Measurements from ENCODE around the gene ETNK1. TPM values are rescaled to one million over a fixed set of nuclear protein-coding genes. Genes with fewer than 3 reads are reported as not detected.

Gene ETNK1
- total RNA-seq: 10 to 100 TPM; 23.9 to 25.1 TPM

DNA sequence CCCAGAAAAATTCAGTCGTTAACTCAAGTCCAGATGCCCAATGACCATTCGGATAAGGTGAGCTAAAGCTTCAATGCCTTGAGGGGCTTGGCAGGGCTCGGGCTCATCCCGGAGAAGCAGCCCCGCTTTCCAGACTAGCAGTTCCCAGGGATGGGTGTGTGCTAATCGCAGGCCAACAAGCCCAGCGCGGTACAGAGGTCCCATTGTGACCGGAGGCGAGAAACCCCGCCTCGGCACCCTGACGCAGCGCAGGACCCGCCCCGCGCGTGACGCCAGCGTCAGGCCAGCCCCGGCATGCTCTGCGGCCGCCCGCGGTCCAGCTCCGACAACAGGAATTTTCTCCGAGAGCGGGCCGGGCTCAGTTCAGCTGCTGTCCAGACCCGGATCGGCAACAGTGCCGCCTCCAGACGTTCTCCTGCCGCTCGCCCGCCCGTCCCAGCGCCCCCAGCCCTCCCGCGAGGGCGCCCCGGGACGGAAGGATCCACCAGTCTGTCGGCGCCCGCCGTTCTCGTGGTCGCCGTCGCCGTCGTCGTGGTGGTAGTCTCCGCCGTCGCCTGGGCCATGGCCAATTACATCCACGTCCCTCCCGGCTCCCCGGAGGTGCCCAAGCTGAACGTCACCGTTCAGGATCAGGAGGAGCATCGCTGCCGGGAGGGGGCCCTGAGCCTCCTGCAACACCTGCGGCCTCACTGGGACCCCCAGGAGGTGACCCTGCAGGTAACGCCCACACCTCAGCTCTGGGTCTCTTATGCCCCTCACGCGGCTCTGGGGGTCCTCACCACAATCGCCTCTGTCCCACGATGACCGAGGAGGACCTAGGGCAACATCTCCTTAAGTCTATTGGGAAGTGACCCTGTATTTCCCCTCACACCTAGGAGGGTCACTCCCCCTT is at the start of gene ETNK1:
Gene ETNK1, plus strand, starts transcription at position 302 of the 892 bp plus-strand sequence. Its CDS starts 260 bp downstream, at position 562.
- H3K4me3 ChIP-seq: peak within 1 kb of the TSS; percentile 21 to 65
- DNase-seq (peak; percentile 95 to 96 (median 96)), ATAC-seq (peak; percentile 99)
- intact Hi-C loops (cut with DNase I): loop anchor here (10.0 kb wide), 1 partner anchor 80 kb away; the partner anchor contains the start of gene C2CD5
- no peaks in the 10 kb centered on the region for H3K27me3 ChIP-seq
- H3K4me1 ChIP-seq: peaks cover 31% of the 10 kb centered on the region
- peak within 1 kb of the TSS; percentile 92 to 98 (median 96) for H3K27ac ChIP-seq
- no peaks in the 10 kb centered on the region for H3K9me3 ChIP-seq
- H3K36me3 ChIP-seq (replicated peaks in 1 of 2; ENCODE audit: insufficient read depth in 1 of 2, low read depth in 2 of 2): no peaks in the 10 kb centered on the region
- TF ChIP-seq POLR2A (IDR thresholded peaks at IDR 0.05): peak; percentile 97 to 98 (median 98)
- TF ChIP-seq, protein P1, sequence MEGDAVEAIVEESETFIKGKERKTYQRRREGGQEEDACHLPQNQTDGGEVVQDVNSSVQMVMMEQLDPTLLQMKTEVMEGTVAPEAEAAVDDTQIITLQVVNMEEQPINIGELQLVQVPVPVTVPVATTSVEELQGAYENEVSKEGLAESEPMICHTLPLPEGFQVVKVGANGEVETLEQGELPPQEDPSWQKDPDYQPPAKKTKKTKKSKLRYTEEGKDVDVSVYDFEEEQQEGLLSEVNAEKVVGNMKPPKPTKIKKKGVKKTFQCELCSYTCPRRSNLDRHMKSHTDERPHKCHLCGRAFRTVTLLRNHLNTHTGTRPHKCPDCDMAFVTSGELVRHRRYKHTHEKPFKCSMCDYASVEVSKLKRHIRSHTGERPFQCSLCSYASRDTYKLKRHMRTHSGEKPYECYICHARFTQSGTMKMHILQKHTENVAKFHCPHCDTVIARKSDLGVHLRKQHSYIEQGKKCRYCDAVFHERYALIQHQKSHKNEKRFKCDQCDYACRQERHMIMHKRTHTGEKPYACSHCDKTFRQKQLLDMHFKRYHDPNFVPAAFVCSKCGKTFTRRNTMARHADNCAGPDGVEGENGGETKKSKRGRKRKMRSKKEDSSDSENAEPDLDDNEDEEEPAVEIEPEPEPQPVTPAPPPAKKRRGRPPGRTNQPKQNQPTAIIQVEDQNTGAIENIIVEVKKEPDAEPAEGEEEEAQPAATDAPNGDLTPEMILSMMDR (IDR thresholded peaks at IDR 0.05): peak in 1 of 7 experiments; percentile 16
- 0 to 1% methylated on average over 21 to 71 of the region's 71 CpGs for WGBS, 2 donors

DNA sequence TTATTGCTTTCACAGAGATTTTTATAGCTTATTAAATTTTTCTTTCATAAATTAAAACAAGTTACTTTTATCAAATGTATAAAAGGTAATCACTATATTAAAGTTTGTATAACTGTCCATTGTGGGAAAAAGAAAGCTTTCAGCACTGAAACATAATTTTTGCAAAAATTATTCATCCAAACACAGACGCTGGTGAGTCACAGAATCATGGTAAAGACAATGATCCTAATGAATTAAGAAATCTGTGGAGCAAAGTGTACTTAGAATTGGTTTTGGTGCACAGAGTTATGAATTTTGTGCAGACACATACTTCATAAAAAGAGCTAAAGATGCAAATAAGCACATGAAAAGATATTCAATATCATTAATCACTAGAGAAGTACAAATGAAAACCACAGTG is 48.9 kb upstream of the ETNK1 start:
- Histone ChIP-seq H3K27me3 (no peaks in the 10 kb centered on the region), H3K9me3 (no peaks in the 10 kb centered on the region), H3K4me1 (no peaks in the 10 kb centered on the region), H3K27ac (no peak overlapping the region), H3K4me3 (no peak overlapping the region), H3K36me3 (replicated peaks in 1 of 2; ENCODE audit: insufficient read depth in 1 of 2, low read depth in 2 of 2) (no peaks in the 10 kb centered on the region)
- ATAC-seq (no peak), DNase-seq (no peak)
- intact Hi-C loops (cut with DNase I): no loop called here
- TF ChIP-seq, protein P1 (IDR thresholded peaks at IDR 0.05): no peak
- no peak for TF ChIP-seq POLR2A (IDR thresholded peaks at IDR 0.05)
- WGBS, 2 donors: 74 to 82% methylated on average over 1 of the region's 1 CpG

DNA sequence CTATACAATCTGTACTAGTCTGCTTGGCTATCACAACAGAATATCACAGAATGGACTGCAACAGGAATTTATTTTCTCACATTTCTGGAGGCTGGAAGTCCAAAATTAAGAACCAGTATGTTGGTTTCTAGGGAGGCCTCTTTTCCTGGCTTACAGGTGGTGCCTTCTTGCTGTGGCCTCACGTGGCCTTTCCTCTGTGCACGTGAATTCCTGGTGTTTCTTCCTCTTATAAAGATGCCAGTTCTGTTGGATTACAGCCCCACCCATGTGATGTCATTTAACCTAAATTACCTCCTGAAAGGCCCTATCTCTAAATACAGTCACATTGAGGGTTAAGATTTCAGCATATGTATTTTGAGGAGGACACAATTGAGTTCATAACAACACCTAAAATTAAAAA is 48.5 kb upstream of the ETNK1 start:
- no peak for TF ChIP-seq POLR2A (IDR thresholded peaks at IDR 0.05)
- TF ChIP-seq, protein P1 (IDR thresholded peaks at IDR 0.05): no peak
- ATAC-seq: no peak
- Histone ChIP-seq H3K27ac (no peak overlapping the region), H3K27me3 (no peaks in the 10 kb centered on the region), H3K4me3 (no peak overlapping the region), H3K4me1 (no peaks in the 10 kb centered on the region), H3K9me3 (no peaks in the 10 kb centered on the region), H3K36me3 (replicated peaks in 1 of 2; ENCODE audit: insufficient read depth in 1 of 2, low read depth in 2 of 2) (no peaks in the 10 kb centered on the region)
- DNase-seq: no peak
- WGBS, 2 donors: 79 to 94% methylated on average over 2 of the region's 2 CpGs
- intact Hi-C loops (cut with DNase I): no loop called here

GRCh38 chr12:22577667-22578066 is 47.3 kb upstream of the ETNK1 start:
- intact Hi-C loops (cut with DNase I): no loop called here
- Histone ChIP-seq H3K27ac (no peak overlapping the region), H3K4me1 (no peaks in the 10 kb centered on the region), H3K27me3 (no peaks in the 10 kb centered on the region), H3K9me3 (no peaks in the 10 kb centered on the region), H3K4me3 (no peak overlapping the region), H3K36me3 (replicated peaks in 1 of 2; ENCODE audit: insufficient read depth in 1 of 2, low read depth in 2 of 2) (no peaks in the 10 kb centered on the region)
- DNase-seq: no peak
- TF ChIP-seq, protein P1 (IDR thresholded peaks at IDR 0.05): no peak
- no peak for TF ChIP-seq POLR2A (IDR thresholded peaks at IDR 0.05)
- ATAC-seq: no peak
- WGBS, 2 donors: 84 to 96% methylated on average over 1 of the region's 1 CpG
